GM18867 (cell line): Measurements from ENCODE around the gene CRMP1.
"Not testable (repeated sequence)": the region's sequence is repeated elsewhere in the genome, so short reads cannot be mapped to it uniquely, and the experiment has no call there.

Experiments used
- ATAC-seq: cut with Tn5 transposase; IDR thresholded peaks from one replicate; pipeline ENCODE4 v1.9.1; 2021; ENCODE audit warnings: mild to moderate bottlenecking, moderate library complexity; ENCODE audit not compliant: unreplicated experiment

CRMP1 gene

GRCh38 chr4:5863461-5864113 lies 29.3 kb downstream of the CRMP1 start:
- no peak for ATAC-seq

DNA sequence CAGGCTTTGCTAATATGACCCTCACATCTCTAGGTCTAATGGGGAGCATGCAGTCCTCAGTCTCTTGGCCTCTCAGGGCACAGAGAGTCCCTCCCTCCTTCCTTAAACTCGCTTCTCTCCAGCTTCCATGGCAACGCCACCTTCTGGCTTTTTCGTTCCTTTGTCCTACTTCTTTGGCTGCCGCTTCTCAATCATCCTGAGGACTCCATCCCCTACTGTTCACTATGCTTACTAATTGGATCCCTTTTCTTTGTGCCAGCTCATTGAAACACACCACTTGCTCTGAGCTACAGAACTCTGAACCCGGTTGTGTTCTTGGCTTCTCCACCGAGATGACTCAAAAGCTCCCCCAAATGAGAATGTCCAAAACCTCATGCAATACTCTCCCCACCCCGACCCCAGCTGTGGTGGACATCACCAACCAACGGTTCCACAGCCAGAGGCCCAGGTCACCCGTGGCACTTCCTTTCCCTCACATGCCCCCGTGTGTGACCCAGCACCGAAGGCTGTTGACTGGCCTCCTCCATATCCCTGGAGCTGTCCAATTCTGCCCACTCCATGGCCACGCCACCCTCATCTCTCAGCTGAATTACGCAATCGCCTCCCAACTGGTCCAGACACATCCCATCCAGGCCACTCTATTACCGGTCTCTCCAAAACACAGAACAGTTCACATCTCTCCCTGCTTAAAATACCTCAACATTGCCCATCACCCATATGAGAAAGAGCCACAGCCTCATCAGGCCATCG lies 34.7 kb downstream of the CRMP1 start:
- ATAC-seq, result no peak

- ATAC-seq, result no peak
Measured at GRCh38 chr4:5857199-5857598, 35.7 kb downstream of the CRMP1 start.

GRCh38 chr4:5856362-5856761 lies 36.5 kb downstream of the CRMP1 start:
- ATAC-seq, result not testable (repeated sequence)

- ATAC-seq, result no peak
Measured at GRCh38 chr4:5854929-5855328, 38.0 kb downstream of the CRMP1 start.

- ATAC-seq, result no peak
Measured at GRCh38 chr4:5852523-5853202, 40.2 kb downstream of the CRMP1 start.

- no peak for ATAC-seq
Measured at GRCh38 chr4:5851637-5852301, 41.1 kb downstream of the CRMP1 start.

GRCh38 chr4:5845035-5845905 lies 47.6 kb downstream of the CRMP1 start:
- no peak for ATAC-seq

DNA sequence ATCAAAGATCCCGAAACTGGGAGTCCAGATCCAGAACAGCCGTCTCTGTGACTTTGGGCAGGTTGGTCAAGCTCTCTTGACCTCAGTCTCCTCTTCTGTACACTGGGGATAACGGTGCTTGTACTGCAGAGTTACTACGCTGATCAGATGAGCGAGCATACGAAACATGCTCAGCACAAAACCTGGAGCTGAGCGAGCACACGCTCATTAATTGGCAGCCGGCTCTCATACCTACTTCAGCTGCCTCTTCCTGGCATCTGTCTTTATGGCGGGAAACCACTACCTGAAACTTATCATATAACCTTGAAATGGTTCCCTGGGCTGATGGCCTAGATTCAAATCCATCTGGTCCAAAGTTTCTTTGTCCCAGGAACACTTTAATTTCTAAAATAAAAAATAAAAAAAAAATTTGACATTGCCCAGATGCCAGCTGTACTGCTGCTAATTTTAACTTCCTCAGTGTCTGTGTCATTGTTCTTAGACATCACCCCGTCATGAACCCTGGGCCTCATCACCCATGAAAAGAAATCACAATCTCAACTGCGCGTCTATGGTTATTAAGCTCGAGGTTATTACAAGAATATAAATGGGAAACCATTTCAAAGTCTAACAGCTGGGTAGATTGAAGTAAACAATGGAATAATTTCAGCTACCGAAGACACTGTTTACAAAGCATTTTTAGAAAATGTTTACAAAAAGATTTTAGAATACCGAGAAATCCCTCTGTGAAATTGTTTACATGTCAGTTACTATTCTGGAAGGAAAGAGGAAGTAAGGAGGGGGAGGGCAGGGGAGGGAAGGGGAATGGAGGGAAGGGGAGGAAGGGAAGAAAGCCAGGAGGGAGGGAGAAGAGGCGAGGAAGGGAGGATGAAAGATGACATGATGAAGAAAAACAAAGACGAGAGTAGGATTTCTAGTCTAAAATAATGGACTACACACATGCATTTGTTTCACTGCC lies 49.0 kb downstream of the CRMP1 start:
- ATAC-seq, result no peak

- no peak for ATAC-seq
Measured at GRCh38 chr4:5842456-5842855, 50.4 kb downstream of the CRMP1 start.

DNA sequence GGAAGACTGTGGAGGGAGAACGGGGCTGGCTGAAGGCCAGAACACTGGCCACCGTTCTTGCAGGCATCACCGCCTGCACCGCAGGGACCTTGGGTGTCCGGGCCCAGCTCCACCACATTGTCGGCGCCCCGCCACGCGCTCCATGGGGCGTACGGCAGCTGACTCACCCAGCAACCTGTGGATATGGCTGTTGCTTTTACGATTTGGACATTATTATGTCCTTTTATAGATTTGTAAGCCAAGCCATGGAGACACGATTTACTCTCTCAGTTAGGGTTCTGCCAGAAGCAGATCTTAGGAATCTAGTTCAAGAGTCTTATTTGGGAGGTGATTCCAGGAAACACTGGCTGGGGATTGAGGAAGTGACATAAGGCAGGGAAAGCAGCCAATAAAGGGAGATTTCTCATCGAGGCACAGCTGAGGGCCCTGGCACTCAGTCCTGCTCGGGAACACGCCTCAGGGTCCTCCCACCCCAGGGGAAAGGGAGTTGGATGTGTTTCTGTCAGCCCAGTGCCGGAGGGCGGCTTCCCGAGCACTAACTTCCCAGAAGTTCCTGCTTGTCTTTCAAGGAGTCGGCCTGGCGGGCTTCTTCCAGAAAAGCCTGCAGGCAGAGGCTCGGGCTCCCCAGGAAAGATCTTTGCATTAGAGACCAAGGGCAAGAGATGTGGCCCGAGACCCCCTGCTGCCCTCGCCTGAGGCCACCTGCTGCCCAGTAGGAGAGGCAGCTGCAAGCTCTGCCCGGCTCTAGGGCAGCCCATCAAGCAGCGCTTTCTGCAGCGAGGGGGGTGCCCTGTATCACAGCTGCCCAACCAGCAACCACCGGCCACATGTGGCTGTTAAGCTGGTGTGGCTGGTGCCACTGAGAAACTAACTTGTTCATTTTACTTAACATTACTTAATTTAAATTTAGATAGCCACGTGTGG lies 52.9 kb downstream of the CRMP1 start:
- ATAC-seq, result no peak

GRCh38 chr4:5839332-5839731 lies 53.6 kb downstream of the CRMP1 start:
- ATAC-seq, result no peak

GRCh38 chr4:5837483-5837882 lies 55.4 kb downstream of the CRMP1 start:
- not testable (repeated sequence) for ATAC-seq

DNA sequence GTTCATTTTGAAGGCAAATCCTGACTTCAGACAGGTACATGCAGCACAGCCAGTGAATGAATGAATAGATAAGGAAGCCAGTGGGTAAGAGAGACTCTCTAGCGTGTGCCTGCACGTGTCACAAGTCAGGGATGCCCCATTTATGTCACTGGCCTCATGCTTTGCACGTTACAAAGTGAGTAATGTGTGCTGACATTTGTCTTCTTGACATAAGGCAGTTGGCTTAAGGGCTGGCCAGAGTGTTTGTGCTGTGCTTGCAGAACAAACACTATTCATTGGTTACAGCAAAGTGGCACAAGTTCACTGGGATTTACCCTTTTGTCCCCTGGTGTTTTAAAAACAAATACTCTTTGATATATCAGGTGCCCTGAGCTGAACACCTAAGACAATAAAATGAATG lies 55.9 kb downstream of the CRMP1 start:
- no peak for ATAC-seq

GRCh38 chr4:5828005-5828391 lies 64.9 kb downstream of the CRMP1 start:
- no peak for ATAC-seq

GRCh38 chr4:5827108-5828004 lies 65.5 kb downstream of the CRMP1 start:
- ATAC-seq, result no peak

- no peak for ATAC-seq
Measured at GRCh38 chr4:5826437-5827107, 66.3 kb downstream of the CRMP1 start.
